Measurements from ENCODE around the gene KMT2A.

DNA sequence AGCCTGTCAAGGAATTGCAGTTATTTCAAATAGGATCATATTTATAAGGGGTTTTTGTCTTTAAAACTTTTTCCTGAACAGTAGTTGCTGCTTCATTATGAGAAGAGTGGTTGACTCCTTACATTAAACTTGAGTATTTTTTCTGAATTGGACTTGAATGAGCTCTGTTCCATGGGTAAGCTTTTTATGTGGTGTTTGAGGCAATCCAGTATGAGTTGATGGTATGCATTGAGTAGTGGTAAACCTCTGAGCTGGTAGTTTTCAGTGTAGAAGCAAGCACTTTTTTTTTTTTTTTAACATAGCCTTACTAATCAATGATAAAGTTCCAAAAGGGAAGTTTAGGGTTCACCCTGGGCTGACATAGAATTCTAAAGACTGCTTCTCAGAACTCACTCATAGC, 3.4 kb downstream of the KMT2A start:
- no peak for TF ChIP-seq FOXM1 (IDR thresholded peaks at IDR 0.05; ENCODE audit: low read depth, low read length)
- TF ChIP-seq SUPT20H (IDR thresholded peaks at IDR 0.05; ENCODE audit: borderline replicate concordance, control insufficient read depth, low read depth, low read length), result no peak
- TF ChIP-seq SMARCA5 (IDR thresholded peaks at IDR 0.05), result no peak
- TF ChIP-seq, protein P1, sequence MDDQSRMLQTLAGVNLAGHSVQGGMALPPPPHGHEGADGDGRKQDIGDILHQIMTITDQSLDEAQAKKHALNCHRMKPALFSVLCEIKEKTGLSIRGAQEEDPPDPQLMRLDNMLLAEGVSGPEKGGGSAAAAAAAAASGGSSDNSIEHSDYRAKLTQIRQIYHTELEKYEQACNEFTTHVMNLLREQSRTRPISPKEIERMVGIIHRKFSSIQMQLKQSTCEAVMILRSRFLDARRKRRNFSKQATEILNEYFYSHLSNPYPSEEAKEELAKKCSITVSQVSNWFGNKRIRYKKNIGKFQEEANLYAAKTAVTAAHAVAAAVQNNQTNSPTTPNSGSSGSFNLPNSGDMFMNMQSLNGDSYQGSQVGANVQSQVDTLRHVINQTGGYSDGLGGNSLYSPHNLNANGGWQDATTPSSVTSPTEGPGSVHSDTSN (IDR thresholded peaks at IDR 0.05; ENCODE audit: insufficient replicate concordance, low read depth, low read length), result no peak
- TF ChIP-seq POLR2A (IDR thresholded peaks at IDR 0.05; ENCODE audit: low read depth, low read length), result no peak
- TF ChIP-seq, protein P2, sequence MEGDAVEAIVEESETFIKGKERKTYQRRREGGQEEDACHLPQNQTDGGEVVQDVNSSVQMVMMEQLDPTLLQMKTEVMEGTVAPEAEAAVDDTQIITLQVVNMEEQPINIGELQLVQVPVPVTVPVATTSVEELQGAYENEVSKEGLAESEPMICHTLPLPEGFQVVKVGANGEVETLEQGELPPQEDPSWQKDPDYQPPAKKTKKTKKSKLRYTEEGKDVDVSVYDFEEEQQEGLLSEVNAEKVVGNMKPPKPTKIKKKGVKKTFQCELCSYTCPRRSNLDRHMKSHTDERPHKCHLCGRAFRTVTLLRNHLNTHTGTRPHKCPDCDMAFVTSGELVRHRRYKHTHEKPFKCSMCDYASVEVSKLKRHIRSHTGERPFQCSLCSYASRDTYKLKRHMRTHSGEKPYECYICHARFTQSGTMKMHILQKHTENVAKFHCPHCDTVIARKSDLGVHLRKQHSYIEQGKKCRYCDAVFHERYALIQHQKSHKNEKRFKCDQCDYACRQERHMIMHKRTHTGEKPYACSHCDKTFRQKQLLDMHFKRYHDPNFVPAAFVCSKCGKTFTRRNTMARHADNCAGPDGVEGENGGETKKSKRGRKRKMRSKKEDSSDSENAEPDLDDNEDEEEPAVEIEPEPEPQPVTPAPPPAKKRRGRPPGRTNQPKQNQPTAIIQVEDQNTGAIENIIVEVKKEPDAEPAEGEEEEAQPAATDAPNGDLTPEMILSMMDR (IDR thresholded peaks at IDR 0.05 in 2 of 3, conservative IDR thresholded peaks at IDR 0.05 in 1 of 3; ENCODE audit: control insufficient read depth in 2 of 3, extremely low read depth in 1 of 3, insufficient read depth in 1 of 3, low read depth in 3 of 3, low read length in 3 of 3), result no peak
- TF ChIP-seq MEF2A (IDR thresholded peaks at IDR 0.05; ENCODE audit: insufficient read depth, low read depth, low read length), result no peak
- TF ChIP-seq GABPA (IDR thresholded peaks at IDR 0.05; ENCODE audit: low read depth), result no peak
- TF ChIP-seq, protein P3, sequence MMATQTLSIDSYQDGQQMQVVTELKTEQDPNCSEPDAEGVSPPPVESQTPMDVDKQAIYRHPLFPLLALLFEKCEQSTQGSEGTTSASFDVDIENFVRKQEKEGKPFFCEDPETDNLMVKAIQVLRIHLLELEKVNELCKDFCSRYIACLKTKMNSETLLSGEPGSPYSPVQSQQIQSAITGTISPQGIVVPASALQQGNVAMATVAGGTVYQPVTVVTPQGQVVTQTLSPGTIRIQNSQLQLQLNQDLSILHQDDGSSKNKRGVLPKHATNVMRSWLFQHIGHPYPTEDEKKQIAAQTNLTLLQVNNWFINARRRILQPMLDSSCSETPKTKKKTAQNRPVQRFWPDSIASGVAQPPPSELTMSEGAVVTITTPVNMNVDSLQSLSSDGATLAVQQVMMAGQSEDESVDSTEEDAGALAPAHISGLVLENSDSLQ (IDR thresholded peaks at IDR 0.05), result no peak
- TF ChIP-seq POLR2AphosphoS2 (IDR thresholded peaks at IDR 0.05; ENCODE audit: low read depth, low read length), result no peak
- TF ChIP-seq, protein P4, sequence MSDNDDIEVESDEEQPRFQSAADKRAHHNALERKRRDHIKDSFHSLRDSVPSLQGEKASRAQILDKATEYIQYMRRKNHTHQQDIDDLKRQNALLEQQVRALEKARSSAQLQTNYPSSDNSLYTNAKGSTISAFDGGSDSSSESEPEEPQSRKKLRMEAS (IDR thresholded peaks at IDR 0.05; ENCODE audit: low read depth, low read length), result no peak
- TF ChIP-seq DPF2 (IDR thresholded peaks at IDR 0.05), result no peak
- no peak for TF ChIP-seq HDAC6 (IDR thresholded peaks at IDR 0.05; ENCODE audit: unreplicated experiment)
- no peak for TF ChIP-seq RCOR1 (conservative IDR thresholded peaks at IDR 0.05; ENCODE audit: low read depth, low read length)
